Progenitor cell of endocrine pancreas (in vitro differentiated cells): ENCODE results near the gene PTPN18. TPM values are rescaled to one million over a fixed set of nuclear protein-coding genes. Genes with fewer than 3 reads are reported as not detected.
A peak's percentile ranks its signal among the peaks of the same experiment; 100 is the strongest.

Experiments
- DNase-seq: peaks from one replicate; pipeline ENCODE4 v3.0.0; 2021; ENCODE audit warnings: low spot score; ENCODE audit not compliant: unreplicated experiment
- H3K27ac Mint-ChIP-seq: 2 replicates; pipeline ENCODE4 v1.8.0; 2021; ENCODE audit warnings: mild to moderate bottlenecking, moderate library complexity, mixed read lengths
- H3K27me3 Mint-ChIP-seq: 2 replicates; pipeline ENCODE4 v1.8.0; 2021; ENCODE audit warnings: mixed read lengths
- H3K36me3 Mint-ChIP-seq: 2 replicates; pipeline ENCODE4 v1.8.0; 2022; ENCODE audit warnings: mixed read lengths; ENCODE audit not compliant: insufficient read depth
- H3K4me1 Mint-ChIP-seq: 2 replicates; pipeline ENCODE4 v1.8.0; 2021; ENCODE audit warnings: low read depth, mixed read lengths
- H3K4me3 Mint-ChIP-seq: 2 replicates; pipeline ENCODE4 v1.8.0; 2021; ENCODE audit warnings: low read depth, mild to moderate bottlenecking, moderate library complexity, mixed read lengths
- H3K9me3 Mint-ChIP-seq: 2 replicates; pipeline ENCODE4 v1.8.0; 2021; ENCODE audit warnings: low read depth, mixed read lengths
- CTCF ChIP-seq: fragments of 200-600 bp; sonication (generic); IDR thresholded peaks from one replicate; pipeline ENCODE4 v1.5.0; 2021; ENCODE audit warnings: antibody characterized with exemption, mild to moderate bottlenecking; ENCODE audit not compliant: unreplicated experiment
- total RNA-seq: library from RNA; stranded (reverse); gene quantifications from 2 replicates; pipeline ENCODE4 v1.2.1, GENCODE V29; 2021

PTPN18 gene
- total RNA-seq, 1 donor from 2014 or later: 47.5 TPM

- Mint-ChIP-seq H3K4me1 (peaks cover 20% of the 10 kb centered on the region), H3K9me3 (no peaks in the 10 kb centered on the region), H3K36me3 (peaks cover 22% of the 10 kb centered on the region), H3K27ac (peak overlapping the region; percentile 99), H3K27me3 (no peaks in the 10 kb centered on the region), H3K4me3 (peak overlapping the region; percentile 99)
- no peak for TF ChIP-seq CTCF
- no peak for DNase-seq
Observed at GRCh38 chr2:130341562-130342019, 14.3 kb upstream of the PTPN18 start.

- Mint-ChIP-seq H3K36me3 (peaks cover 22% of the 10 kb centered on the region), H3K4me3 (peak overlapping the region; percentile 99), H3K9me3 (no peaks in the 10 kb centered on the region), H3K27me3 (no peaks in the 10 kb centered on the region), H3K4me1 (peaks cover 18% of the 10 kb centered on the region), H3K27ac (peak overlapping the region; percentile 99)
- peak; percentile 71 for DNase-seq
- no peak for TF ChIP-seq CTCF
Observed at GRCh38 chr2:130342020-130342532, 13.8 kb upstream of the PTPN18 start.

GRCh38 chr2:130342533-130343275 is 13.2 kb upstream of the PTPN18 start, which contains the start of gene IMP4:
Gene IMP4 (plus strand): TSS chr2:130342897. CDS start chr2:130342933, 36 bp downstream.
- peak within 1 kb of the TSS; percentile 99 for H3K4me3 Mint-ChIP-seq
- peak; percentile 85 for DNase-seq
- peak within 1 kb of the TSS; percentile 99 for H3K27ac Mint-ChIP-seq
- H3K4me1 Mint-ChIP-seq: peaks cover 12% of the 10 kb centered on the region
- H3K9me3 Mint-ChIP-seq: no peaks in the 10 kb centered on the region
- no peaks in the 10 kb centered on the region for H3K27me3 Mint-ChIP-seq
- TF ChIP-seq CTCF: peak; percentile 48
- peaks cover 24% of the 10 kb centered on the region for H3K36me3 Mint-ChIP-seq

- Mint-ChIP-seq H3K27ac (peak overlapping the region; percentile 10), H3K4me1 (peaks cover 11% of the 10 kb centered on the region), H3K36me3 (peaks cover 30% of the 10 kb centered on the region), H3K4me3 (peak overlapping the region; percentile 99), H3K9me3 (no peaks in the 10 kb centered on the region), H3K27me3 (no peaks in the 10 kb centered on the region)
- TF ChIP-seq CTCF: no peak
- no peak for DNase-seq
Observed at GRCh38 chr2:130344578-130344977, 11.3 kb upstream of the PTPN18 start.

- no peak for DNase-seq
- no peaks in the 10 kb centered on the region for H3K27me3 Mint-ChIP-seq
- no peak for TF ChIP-seq CTCF
- peaks cover 11% of the 10 kb centered on the region for H3K4me1 Mint-ChIP-seq
- no peak overlapping the region for H3K27ac Mint-ChIP-seq
- peaks cover 27% of the 10 kb centered on the region for H3K36me3 Mint-ChIP-seq
- no peaks in the 10 kb centered on the region for H3K9me3 Mint-ChIP-seq
- H3K4me3 Mint-ChIP-seq: no peak overlapping the region
Observed at GRCh38 chr2:130345091-130345490, 10.8 kb upstream of the PTPN18 start.
